ENCODE results near the gene EML4.

DNA sequence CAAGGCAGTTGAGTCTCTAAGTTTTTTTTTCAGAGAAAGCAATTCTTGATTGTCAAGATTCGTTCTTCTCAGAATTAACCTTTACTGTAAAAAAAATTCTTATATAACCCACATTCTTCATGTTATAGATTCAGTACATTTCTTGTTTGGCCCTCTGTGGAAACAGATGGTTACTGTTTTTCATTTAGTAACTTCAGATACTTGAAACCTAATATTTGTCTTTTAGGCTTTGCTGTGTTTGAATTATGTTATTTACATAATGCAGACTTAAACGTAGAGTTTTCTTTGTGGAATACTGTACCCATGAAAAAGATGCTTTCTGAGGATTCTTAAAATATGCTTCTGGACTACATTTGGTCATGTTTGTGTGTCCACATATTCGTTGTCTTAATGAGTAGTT, 48.2 kb downstream of the EML4 start:
- TF ChIP-seq, protein P1, sequence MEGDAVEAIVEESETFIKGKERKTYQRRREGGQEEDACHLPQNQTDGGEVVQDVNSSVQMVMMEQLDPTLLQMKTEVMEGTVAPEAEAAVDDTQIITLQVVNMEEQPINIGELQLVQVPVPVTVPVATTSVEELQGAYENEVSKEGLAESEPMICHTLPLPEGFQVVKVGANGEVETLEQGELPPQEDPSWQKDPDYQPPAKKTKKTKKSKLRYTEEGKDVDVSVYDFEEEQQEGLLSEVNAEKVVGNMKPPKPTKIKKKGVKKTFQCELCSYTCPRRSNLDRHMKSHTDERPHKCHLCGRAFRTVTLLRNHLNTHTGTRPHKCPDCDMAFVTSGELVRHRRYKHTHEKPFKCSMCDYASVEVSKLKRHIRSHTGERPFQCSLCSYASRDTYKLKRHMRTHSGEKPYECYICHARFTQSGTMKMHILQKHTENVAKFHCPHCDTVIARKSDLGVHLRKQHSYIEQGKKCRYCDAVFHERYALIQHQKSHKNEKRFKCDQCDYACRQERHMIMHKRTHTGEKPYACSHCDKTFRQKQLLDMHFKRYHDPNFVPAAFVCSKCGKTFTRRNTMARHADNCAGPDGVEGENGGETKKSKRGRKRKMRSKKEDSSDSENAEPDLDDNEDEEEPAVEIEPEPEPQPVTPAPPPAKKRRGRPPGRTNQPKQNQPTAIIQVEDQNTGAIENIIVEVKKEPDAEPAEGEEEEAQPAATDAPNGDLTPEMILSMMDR (IDR thresholded peaks at IDR 0.05), result no peak
- TF ChIP-seq POLR2AphosphoS5 (IDR thresholded peaks at IDR 0.05; ENCODE audit: low read depth, low read length), result no peak

All from Panc1 (cell line).